Liver (tissue), 9 donors: ENCODE data around the gene RGS10. TPM values are rescaled to one million over a fixed set of nuclear protein-coding genes. Genes with fewer than 3 reads are reported as not detected.

ENCODE experiments used
- DNase-seq: peaks from one replicate; pipeline ENCODE4 v3.0.0-alpha.2; 2017; ENCODE audit warnings: low spot score
- H3K27ac ChIP-seq, 2 donors: one replicate each; pipeline ENCODE4 v1.7.0; 2013; ENCODE audit warnings: inconsistent platforms in 2 of 2, low read length in 2 of 2, control low read depth in 1 of 2, low read depth in 1 of 2, mild to moderate bottlenecking in 1 of 2
- H3K27me3 ChIP-seq, 4 donors: one replicate each; pipeline versions ENCODE4 v1.6.1 to v1.7.0; 2013; ENCODE audit warnings: low read length in 3 of 4, inconsistent platforms in 1 of 4, mild to moderate bottlenecking in 1 of 4, moderate library complexity in 1 of 4; ENCODE audit not compliant: control insufficient read depth in 4 of 4, insufficient read depth in 4 of 4
- H3K36me3 ChIP-seq, 4 donors: one replicate each; pipeline versions ENCODE4 v1.6.1 to v1.7.0; 2013; ENCODE audit warnings: low read length in 3 of 4, mild to moderate bottlenecking in 3 of 4, low read depth in 1 of 4, moderate library complexity in 1 of 4; ENCODE audit not compliant: control insufficient read depth in 4 of 4, insufficient read depth in 3 of 4
- H3K4me1 ChIP-seq, 4 donors: one replicate each; pipeline versions ENCODE4 v1.6.1 to v1.7.0; 2013; ENCODE audit warnings: low read length in 3 of 4, mild to moderate bottlenecking in 3 of 4, moderate library complexity in 1 of 4; ENCODE audit not compliant: control insufficient read depth in 4 of 4, insufficient read depth in 4 of 4
- H3K4me3 ChIP-seq, 3 donors: one replicate each; pipeline versions ENCODE4 v1.6.1 to v1.7.0; 2013; ENCODE audit warnings: low read length in 3 of 3, control low read depth in 1 of 3, low read depth in 1 of 3, mild to moderate bottlenecking in 1 of 3
- H3K9ac ChIP-seq, 2 donors: one replicate each; pipeline ENCODE4 v1.7.0; 2013; ENCODE audit warnings: low read length in 2 of 2, mild to moderate bottlenecking in 2 of 2, moderate library complexity in 2 of 2, control low read depth in 1 of 2, low read depth in 1 of 2
- H3K9me3 ChIP-seq, 4 donors: one replicate each; pipeline versions ENCODE4 v1.6.1 to v1.7.0; 2013; ENCODE audit warnings: low read length in 3 of 4; ENCODE audit not compliant: control insufficient read depth in 4 of 4
- ATF3 ChIP-seq: IDR thresholded peaks from 2 replicates; pipeline ENCODE4 v1.6.1; 2016; ENCODE audit warnings: antibody characterized with exemption
- CTCF ChIP-seq: fragments of 150-350 bp; IDR thresholded peaks from 2 replicates; pipeline ENCODE4 v1.5.1; 2017; ENCODE audit warnings: improper control_type of control experiment, low read depth, low read length; ENCODE audit not compliant: missing input control
- EGR1 ChIP-seq, 2 donors: IDR thresholded peaks; 2 replicates each; pipeline ENCODE4 v1.6.1; 2016 to 2018; ENCODE audit warnings: antibody characterized with exemption in 2 of 2, low read depth in 2 of 2
- FOXA1 ChIP-seq: IDR thresholded peaks from 2 replicates; pipeline ENCODE4 v1.6.1; 2016; ENCODE audit warnings: antibody characterized with exemption
- FOXA2 ChIP-seq: IDR thresholded peaks from 2 replicates; pipeline ENCODE4 v1.6.1; 2016; ENCODE audit warnings: antibody characterized with exemption
- GABPA ChIP-seq, 2 donors: IDR thresholded peaks in 1 of 2; conservative IDR thresholded peaks in 1 of 2; 2 replicates each; pipeline ENCODE4 v1.6.1; 2016; ENCODE audit warnings: antibody characterized with exemption in 2 of 2, mild to moderate bottlenecking in 1 of 2, moderate library complexity in 1 of 2
- HNF4A ChIP-seq, 2 donors: conservative IDR thresholded peaks; 2 replicates each; pipeline ENCODE4 v1.6.1; 2016; ENCODE audit warnings: antibody characterized with exemption in 2 of 2, mild to moderate bottlenecking in 2 of 2
- HNF4G ChIP-seq: IDR thresholded peaks from 2 replicates; pipeline ENCODE4 v1.6.1; 2016; ENCODE audit warnings: antibody characterized with exemption
- JUND ChIP-seq, 2 donors: IDR thresholded peaks; 2 replicates each; pipeline ENCODE4 v1.6.1; 2016; ENCODE audit warnings: antibody characterized with exemption in 2 of 2
- MAX ChIP-seq: IDR thresholded peaks from 2 replicates; pipeline ENCODE4 v1.6.1; 2016; ENCODE audit warnings: antibody characterized with exemption
- NR2F2 ChIP-seq: IDR thresholded peaks from 2 replicates; pipeline ENCODE4 v1.6.1; 2016; ENCODE audit warnings: antibody characterized with exemption
- RAD21 ChIP-seq, 2 donors: IDR thresholded peaks; 2 replicates each; pipeline ENCODE4 v1.6.1; 2016; ENCODE audit warnings: antibody characterized with exemption in 2 of 2, mild to moderate bottlenecking in 2 of 2
- REST ChIP-seq: IDR thresholded peaks from 2 replicates; pipeline ENCODE4 v1.6.1; 2016; ENCODE audit warnings: antibody characterized with exemption, mild to moderate bottlenecking
- RXRA ChIP-seq, 2 donors: IDR thresholded peaks; 2 replicates each; pipeline ENCODE4 v1.6.1; 2017 to 2018; ENCODE audit warnings: antibody characterized with exemption in 2 of 2, mild to moderate bottlenecking in 1 of 2
- SP1 ChIP-seq: IDR thresholded peaks from 2 replicates; pipeline ENCODE4 v1.6.1; 2018; ENCODE audit warnings: antibody characterized with exemption, mild to moderate bottlenecking
- TAF1 ChIP-seq: conservative IDR thresholded peaks from 2 replicates; pipeline ENCODE4 v1.6.1; 2016; ENCODE audit warnings: antibody characterized with exemption, mild to moderate bottlenecking
- YY1 ChIP-seq: IDR thresholded peaks from 2 replicates; pipeline ENCODE4 v1.6.1; 2016; ENCODE audit warnings: antibody characterized with exemption, mild to moderate bottlenecking
- ZBTB33 ChIP-seq: IDR thresholded peaks from 2 replicates; pipeline ENCODE4 v1.6.1; 2016; ENCODE audit warnings: antibody characterized with exemption
- WGBS: extraction: QIAGEN DNeasy Blood & Tissue Kit; methylation state at CpG from one replicate; pipeline ENCODE4 v1.1.7; 2013; 5-methylcytosine and 5-hydroxymethylcytosine counted together
- polyA plus RNA-seq, 2 donors: library from polyadenylated mRNA; stranded (reverse) in 1 of 2; unstranded in 1 of 2; fragments of 200-250 nt in 1 of 2; fragments of >200 nt in 1 of 2; fragmentation: Nextera tagmentation in 1 of 2; extraction: Ambion mirVana in 1 of 2; gene quantifications; one replicate each; pipeline versions ENCODE4 v1.2.1 to v1.2.3, GENCODE V29; 2013 to 2015
- total RNA-seq, 2 donors: library from RNA; depleted of rRNA; stranded (reverse); fragments of >200 nt; gene quantifications; one replicate each; pipeline ENCODE4 v1.2.3, GENCODE V29; 2014
- donor health status: healthy.
- donor health status: healthy.
- donor health status: healthy.
- donor health status: healthy.
- donor health status: healthy.

Gene RGS10
- total and polyA plus RNA-seq, 4 donors = 1.8 to 51.9 (median 2.2) TPM

GRCh38 chr10:119488675-119489074 is 53.8 kb downstream of the RGS10 start:
- TF ChIP-seq HNF4G (no peak), JUND (IDR thresholded peaks at IDR 0.05) (no peak), HNF4A (conservative IDR thresholded peaks at IDR 0.05) (no peak), NR2F2 (no peak), TAF1 (no peak), RXRA (IDR thresholded peaks at IDR 0.05) (no peak), REST (no peak), GABPA (IDR thresholded peaks at IDR 0.05 in 1 of 2, conservative IDR thresholded peaks at IDR 0.05 in 1 of 2) (no peak), ATF3 (no peak), FOXA2 (no peak), ZBTB33 (no peak), RAD21 (IDR thresholded peaks at IDR 0.05) (no peak), EGR1 (IDR thresholded peaks at IDR 0.05; ENCODE audit: low read depth in 2 of 2) (no peak), FOXA1 (no peak), MAX (no peak), YY1 (no peak), CTCF (no peak), SP1 (no peak)
- no peak overlapping the region for H3K4me3 ChIP-seq

More at GRCh38 chr10:119488675-119489074, 53.8 kb downstream of the RGS10 start:
- H3K9me3 ChIP-seq = no peaks in the 10 kb centered on the region
- no peaks in the 10 kb centered on the region for H3K4me1 ChIP-seq
- no peaks in the 10 kb centered on the region for H3K27me3 ChIP-seq
- no peak for DNase-seq
- 85% methylated on average over 7 of the region's 7 CpGs for WGBS
- H3K36me3 ChIP-seq = no peaks in the 10 kb centered on the region
- no peak overlapping the region for H3K9ac ChIP-seq
- H3K27ac ChIP-seq = no peak overlapping the region
